ENCODE data around the gene EPB41L5. TPM values are rescaled to one million over a fixed set of nuclear protein-coding genes. Genes with fewer than 3 reads are reported as not detected.

The EPB41L5 gene
- total RNA-seq, 1 experiment from 2014 or later: 34.9 TPM

- TF ChIP-seq, protein P1, sequence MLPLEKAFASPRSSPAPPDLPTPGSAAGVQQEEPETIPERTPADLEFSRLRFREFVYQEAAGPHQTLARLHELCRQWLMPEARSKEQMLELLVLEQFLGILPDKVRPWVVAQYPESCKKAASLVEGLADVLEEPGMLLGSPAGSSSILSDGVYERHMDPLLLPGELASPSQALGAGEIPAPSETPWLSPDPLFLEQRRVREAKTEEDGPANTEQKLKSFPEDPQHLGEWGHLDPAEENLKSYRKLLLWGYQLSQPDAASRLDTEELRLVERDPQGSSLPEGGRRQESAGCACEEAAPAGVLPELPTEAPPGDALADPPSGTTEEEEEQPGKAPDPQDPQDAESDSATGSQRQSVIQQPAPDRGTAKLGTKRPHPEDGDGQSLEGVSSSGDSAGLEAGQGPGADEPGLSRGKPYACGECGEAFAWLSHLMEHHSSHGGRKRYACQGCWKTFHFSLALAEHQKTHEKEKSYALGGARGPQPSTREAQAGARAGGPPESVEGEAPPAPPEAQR (CRISPR knock-in tag; IDR thresholded peaks at IDR 0.05): no peak
- TF ChIP-seq ZNF425 (CRISPR knock-in tag; conservative IDR thresholded peaks at IDR 0.05) (no peak), NR1H2 (CRISPR knock-in tag; IDR thresholded peaks at IDR 0.05) (no peak), RELA (CRISPR knock-in tag; IDR thresholded peaks at IDR 0.05; ENCODE audit: borderline replicate concordance) (no peak), AR (CRISPR knock-in tag; IDR thresholded peaks at IDR 0.05) (no peak), CREB1 (CRISPR knock-in tag; IDR thresholded peaks at IDR 0.05) (no peak), ZNF281 (CRISPR knock-in tag; IDR thresholded peaks at IDR 0.05) (no peak)
- TF ChIP-seq, protein P2, sequence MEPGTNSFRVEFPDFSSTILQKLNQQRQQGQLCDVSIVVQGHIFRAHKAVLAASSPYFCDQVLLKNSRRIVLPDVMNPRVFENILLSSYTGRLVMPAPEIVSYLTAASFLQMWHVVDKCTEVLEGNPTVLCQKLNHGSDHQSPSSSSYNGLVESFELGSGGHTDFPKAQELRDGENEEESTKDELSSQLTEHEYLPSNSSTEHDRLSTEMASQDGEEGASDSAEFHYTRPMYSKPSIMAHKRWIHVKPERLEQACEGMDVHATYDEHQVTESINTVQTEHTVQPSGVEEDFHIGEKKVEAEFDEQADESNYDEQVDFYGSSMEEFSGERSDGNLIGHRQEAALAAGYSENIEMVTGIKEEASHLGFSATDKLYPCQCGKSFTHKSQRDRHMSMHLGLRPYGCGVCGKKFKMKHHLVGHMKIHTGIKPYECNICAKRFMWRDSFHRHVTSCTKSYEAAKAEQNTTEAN (CRISPR knock-in tag; IDR thresholded peaks at IDR 0.05): no peak
- TF ChIP-seq, protein P3, sequence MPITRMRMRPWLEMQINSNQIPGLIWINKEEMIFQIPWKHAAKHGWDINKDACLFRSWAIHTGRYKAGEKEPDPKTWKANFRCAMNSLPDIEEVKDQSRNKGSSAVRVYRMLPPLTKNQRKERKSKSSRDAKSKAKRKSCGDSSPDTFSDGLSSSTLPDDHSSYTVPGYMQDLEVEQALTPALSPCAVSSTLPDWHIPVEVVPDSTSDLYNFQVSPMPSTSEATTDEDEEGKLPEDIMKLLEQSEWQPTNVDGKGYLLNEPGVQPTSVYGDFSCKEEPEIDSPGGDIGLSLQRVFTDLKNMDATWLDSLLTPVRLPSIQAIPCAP (CRISPR knock-in tag; IDR thresholded peaks at IDR 0.05): no peak
Measured at GRCh38 chr2:120167272-120167671, 154.4 kb downstream of the EPB41L5 start (continued).

DNA sequence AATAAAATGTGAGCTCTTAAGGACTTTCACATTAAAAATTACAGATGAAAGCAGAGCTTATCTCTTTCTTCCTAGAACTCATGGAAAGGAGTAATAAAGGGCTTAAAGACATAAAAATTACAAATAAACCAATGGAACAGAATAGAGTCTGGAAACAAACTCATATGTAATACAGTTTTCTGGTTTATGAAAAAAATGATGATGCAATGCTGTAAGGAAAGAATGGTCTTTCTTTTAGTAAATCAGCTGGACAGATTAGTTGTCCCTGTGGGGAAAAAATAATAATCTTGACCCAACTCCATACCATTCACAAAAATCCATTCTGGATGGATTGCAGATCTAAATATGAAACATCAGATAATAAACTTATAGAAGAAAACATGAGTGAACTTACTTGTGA, 156.1 kb downstream of the EPB41L5 start:
- ChIA-PET POLR2A (no interaction called here), CTCF (no interaction called here)
- ATAC-seq: no peak
- peaks cover 9% of the 10 kb centered on the region for H3K4me1 Mint-ChIP-seq
- H3K27ac Mint-ChIP-seq: no peak overlapping the region
- H3K36me3 Mint-ChIP-seq: peaks cover 17% of the 10 kb centered on the region
- H3K4me3 Mint-ChIP-seq: no peak overlapping the region
- DNase-seq (ENCODE audit: low spot score): no peak
- H3K27me3 Mint-ChIP-seq (ENCODE audit: low read depth): no peaks in the 10 kb centered on the region
- peaks cover 9% of the 10 kb centered on the region for H3K9me3 Mint-ChIP-seq
- TF ChIP-seq MXD4 (CRISPR knock-in tag; IDR thresholded peaks at IDR 0.05; ENCODE audit: borderline replicate concordance) (no peak), NR3C1 (CRISPR knock-in tag; conservative IDR thresholded peaks at IDR 0.05; ENCODE audit: low read depth) (no peak), STAT6 (CRISPR knock-in tag; conservative IDR thresholded peaks at IDR 0.05; ENCODE audit: low read depth) (no peak), MAX (CRISPR knock-in tag; IDR thresholded peaks at IDR 0.05) (no peak), RORB (CRISPR knock-in tag; IDR thresholded peaks at IDR 0.05) (no peak)
- TF ChIP-seq, protein P4, sequence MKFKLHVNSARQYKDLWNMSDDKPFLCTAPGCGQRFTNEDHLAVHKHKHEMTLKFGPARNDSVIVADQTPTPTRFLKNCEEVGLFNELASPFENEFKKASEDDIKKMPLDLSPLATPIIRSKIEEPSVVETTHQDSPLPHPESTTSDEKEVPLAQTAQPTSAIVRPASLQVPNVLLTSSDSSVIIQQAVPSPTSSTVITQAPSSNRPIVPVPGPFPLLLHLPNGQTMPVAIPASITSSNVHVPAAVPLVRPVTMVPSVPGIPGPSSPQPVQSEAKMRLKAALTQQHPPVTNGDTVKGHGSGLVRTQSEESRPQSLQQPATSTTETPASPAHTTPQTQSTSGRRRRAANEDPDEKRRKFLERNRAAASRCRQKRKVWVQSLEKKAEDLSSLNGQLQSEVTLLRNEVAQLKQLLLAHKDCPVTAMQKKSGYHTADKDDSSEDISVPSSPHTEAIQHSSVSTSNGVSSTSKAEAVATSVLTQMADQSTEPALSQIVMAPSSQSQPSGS (CRISPR knock-in tag; IDR thresholded peaks at IDR 0.05; ENCODE audit: borderline replicate concordance, low read depth): no peak
- TF ChIP-seq, protein P5, sequence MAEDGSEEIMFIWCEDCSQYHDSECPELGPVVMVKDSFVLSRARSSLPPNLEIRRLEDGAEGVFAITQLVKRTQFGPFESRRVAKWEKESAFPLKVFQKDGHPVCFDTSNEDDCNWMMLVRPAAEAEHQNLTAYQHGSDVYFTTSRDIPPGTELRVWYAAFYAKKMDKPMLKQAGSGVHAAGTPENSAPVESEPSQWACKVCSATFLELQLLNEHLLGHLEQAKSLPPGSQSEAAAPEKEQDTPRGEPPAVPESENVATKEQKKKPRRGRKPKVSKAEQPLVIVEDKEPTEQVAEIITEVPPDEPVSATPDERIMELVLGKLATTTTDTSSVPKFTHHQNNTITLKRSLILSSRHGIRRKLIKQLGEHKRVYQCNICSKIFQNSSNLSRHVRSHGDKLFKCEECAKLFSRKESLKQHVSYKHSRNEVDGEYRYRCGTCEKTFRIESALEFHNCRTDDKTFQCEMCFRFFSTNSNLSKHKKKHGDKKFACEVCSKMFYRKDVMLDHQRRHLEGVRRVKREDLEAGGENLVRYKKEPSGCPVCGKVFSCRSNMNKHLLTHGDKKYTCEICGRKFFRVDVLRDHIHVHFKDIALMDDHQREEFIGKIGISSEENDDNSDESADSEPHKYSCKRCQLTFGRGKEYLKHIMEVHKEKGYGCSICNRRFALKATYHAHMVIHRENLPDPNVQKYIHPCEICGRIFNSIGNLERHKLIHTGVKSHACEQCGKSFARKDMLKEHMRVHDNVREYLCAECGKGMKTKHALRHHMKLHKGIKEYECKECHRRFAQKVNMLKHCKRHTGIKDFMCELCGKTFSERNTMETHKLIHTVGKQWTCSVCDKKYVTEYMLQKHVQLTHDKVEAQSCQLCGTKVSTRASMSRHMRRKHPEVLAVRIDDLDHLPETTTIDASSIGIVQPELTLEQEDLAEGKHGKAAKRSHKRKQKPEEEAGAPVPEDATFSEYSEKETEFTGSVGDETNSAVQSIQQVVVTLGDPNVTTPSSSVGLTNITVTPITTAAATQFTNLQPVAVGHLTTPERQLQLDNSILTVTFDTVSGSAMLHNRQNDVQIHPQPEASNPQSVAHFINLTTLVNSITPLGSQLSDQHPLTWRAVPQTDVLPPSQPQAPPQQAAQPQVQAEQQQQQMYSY (CRISPR knock-in tag; IDR thresholded peaks at IDR 0.05): no peak
